GM19240 (cell line): ENCODE measurements around the gene FZD10.

Experiments used
- DNase-seq: peaks from one replicate; pipeline ENCODE4 v3.0.0; 2011; ENCODE audit warnings: low spot score; ENCODE audit not compliant: insufficient read length

The FZD10 gene

DNA sequence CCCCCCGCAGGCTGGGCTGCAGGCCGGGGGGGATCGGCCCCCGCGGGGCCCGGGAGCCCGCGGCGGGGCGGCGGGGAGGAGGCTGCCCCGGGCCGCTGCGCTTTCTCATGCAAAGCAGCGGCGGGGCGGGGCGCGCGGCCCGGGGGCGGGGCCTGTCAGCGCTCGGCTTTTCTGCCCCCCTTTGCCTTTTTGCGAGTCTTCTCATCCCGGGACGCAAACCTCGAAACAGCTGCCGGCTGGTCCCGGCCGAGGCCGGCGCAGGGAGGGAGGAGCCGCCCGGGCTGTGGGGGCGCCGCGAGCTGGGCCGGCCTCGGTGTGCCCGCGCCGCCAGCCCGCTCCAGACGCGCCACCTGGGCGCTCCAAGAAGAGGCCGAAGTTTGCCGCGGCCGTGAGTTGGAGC, at the start of gene FZD10:
Gene FZD10 (plus strand): TSS at position 198 of the 400 bp plus-strand sequence. CDS start 479 bp downstream, outside the sequence.
- DNase-seq, result no peak

- no peak for DNase-seq
These were observed 47.3 kb upstream of the FZD10 start for GRCh38 chr12:130114952-130115351.

DNA sequence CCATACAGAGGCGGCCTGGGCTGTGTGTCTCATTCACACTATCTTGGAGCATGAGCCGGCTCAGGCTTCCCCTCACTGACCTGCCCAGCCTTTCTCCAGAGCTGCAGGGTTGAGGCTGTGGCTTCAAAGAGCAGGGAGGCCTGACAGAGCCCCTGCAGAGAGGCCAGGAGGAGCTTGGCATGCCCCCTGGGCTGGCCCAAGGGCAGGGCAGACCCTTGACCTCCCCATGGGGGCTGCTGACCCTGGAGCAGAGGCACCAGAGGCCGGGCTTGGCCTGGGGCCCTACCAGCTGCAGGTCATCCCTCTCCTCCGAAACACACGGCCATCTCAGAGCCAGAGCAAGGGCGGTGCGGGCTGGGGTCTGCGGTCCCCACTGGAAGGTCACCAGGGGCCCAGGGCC, 46.6 kb upstream of the FZD10 start:
- no peak for DNase-seq

GRCh38 chr12:130116791-130117190, 45.5 kb upstream of the FZD10 start:
- no peak for DNase-seq

DNA sequence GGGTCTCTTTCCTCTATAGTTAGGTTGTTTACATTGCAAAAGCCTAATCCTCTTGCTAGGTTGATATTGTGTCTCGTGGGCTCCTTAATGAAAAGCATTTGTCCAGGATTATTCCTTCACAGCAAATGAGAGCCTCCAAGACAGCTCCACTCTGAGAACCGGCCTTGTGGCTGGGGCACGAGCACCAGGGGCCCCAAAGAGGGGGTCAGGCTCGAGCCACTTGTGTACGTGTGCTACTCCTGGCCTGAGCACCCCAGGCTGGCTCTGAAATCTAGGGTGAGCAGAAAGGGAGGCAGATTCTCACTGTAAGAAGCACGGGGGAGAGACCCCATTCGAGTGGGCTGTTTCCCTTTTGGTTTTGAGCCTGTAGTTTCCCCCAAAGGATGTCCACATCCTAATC, 45.0 kb upstream of the FZD10 start:
- DNase-seq, result no peak

DNA sequence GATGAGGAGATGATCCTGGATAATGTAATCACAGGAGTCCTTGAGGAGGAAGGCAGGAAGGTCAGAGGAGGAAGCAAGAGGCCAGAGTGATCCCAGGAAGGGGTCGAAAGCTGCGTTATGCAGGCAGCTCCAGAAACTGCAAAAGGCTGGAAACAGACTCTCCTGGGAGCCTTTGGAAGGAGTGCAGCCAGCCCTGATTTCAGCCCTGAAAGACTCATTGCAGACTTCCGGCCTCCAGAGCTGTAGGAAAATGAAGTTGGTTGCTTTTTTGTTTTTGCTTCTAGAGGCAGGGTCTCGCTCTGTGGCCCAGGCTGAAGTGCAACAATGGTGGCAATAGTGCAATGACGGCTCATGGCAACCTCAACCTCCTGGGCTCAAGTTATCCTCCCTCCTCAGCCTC, 44.6 kb upstream of the FZD10 start:
- DNase-seq, result no peak

- DNase-seq, result no peak
These were observed 44.1 kb upstream of the FZD10 start for GRCh38 chr12:130118181-130118580.

DNA sequence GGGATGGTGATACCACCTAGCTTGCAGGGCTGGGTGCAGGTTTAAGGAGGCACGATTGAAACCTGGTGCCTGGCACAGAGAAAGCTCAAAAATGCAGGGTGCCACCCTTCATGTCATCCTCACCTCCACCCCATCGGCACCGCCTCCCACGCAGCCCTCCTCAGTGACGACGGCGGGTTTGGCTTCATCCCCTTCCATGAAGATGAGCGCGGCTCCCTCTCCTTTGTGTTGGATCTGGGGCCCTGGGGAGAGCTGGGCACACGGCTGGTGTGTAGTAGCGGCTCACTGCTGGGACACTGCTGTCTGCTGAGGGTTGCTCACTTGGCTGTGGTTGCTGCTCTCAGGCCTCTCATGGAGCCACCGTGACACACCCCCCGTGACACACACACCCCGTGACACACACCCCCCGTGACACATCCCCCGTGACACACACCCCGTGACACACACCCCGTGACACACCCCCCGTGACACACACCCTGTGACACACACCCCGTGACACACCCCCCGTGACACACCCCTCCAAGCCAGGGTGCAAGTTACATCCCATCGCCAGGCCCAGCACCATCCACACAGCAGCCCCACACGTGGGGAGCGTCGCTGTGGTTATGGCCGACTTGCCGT, 42.9 kb upstream of the FZD10 start:
- DNase-seq, result no peak

DNA sequence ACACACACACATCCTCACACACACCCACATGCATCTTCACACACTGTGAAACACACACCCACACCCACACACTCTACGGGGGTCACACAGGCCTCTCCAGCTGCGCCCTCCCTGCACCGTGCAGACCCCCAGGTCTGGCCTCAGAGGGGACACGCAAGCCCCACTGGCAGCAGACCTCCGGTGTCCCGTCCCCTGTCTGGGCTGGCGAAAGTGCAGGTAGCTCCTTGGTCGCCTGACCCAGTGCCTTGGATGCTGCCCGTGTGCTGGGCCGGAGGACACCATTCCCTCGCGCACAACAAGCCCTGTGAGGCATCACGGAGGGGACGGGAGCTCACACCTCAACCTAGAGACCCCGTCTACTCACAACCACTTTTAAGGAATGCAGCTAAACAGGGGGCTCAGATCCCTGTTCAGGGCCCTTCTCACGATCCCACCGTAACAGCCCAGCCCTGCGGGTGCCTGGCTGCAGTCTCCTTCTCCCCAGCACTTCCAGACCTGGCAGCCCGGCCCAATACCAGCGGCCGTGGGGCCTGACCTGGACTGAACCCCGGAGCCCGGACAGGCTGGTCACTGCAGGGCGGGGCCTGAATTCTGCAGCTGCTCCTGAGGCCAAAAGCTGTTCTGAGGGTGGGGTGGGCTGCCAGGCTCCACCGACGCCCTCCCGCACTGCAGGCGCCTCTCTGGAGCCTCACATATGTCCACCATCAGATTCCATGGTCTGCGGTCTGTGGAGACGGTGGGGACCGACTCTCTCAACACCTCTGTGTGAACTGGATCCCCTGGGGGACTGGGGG, 42.1 kb upstream of the FZD10 start:
- DNase-seq, result no peak

DNA sequence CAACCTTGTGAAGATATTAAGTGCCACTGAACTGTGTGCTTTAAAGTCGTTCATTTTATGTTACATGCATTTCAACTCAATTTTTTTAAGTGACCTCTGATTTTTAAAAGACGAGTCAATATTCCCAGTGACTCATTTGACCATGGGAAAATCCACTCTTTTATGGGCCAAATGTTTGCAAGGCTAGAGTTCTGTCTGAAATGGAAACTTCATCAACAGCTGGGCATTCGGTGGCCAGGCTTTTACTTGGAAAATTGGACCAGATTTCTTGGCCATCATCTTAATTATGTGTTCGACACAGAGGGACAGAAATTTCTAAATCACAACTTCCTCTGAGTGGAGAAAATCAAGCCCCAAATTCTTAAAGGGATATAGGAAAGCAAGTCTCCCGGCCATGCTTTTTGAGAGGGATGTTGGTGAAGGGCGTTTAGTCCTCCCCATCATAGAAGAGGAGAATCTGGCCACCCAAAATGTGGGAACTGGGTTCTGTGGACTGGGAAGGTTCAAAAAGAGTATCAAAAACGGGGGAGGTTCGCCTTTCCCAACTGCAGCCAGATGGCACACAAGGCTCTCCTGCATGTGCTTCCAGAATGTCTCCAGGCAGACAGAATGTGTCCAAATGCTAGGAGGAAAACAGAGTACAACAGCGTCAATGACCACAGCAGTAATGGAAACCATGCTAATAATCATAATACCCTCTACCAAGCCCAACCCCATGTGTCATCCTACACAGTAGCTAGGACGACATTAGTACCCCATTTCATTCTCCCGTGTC, 40.9 kb upstream of the FZD10 start:
- DNase-seq, result no peak

DNA sequence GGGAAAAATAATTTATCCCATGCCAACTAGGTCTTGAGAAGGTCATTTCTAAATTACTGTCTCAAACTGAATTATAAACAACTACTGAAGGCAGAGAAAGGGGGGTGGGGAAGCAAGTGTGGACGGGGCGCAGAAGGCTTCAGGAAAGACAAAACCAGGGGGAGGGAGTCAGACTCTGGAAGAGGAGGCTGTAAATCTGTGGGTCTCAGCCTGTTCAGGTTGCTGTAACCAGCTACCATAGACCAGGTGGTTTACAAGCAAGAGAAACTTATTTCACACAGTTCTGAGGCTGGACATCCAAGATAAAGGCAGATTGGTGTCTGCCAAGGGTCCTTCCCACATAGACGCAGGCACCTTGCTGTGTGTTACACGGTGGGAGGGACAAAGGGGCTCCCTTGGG, 39.9 kb upstream of the FZD10 start:
- no peak for DNase-seq

- DNase-seq, result no peak
These were observed 38.2 kb upstream of the FZD10 start for GRCh38 chr12:130124106-130124505.

- DNase-seq, result no peak
These were observed 37.5 kb upstream of the FZD10 start for GRCh38 chr12:130124605-130125244.

- DNase-seq, result no peak
These were observed 36.2 kb upstream of the FZD10 start for GRCh38 chr12:130126023-130126432.

- no peak for DNase-seq
These were observed 34.7 kb upstream of the FZD10 start for GRCh38 chr12:130127532-130127911.

- no peak for DNase-seq
These were observed 34.1 kb upstream of the FZD10 start for GRCh38 chr12:130127912-130128789.

- no peak for DNase-seq
These were observed 33.2 kb upstream of the FZD10 start for GRCh38 chr12:130128790-130129735.

DNA sequence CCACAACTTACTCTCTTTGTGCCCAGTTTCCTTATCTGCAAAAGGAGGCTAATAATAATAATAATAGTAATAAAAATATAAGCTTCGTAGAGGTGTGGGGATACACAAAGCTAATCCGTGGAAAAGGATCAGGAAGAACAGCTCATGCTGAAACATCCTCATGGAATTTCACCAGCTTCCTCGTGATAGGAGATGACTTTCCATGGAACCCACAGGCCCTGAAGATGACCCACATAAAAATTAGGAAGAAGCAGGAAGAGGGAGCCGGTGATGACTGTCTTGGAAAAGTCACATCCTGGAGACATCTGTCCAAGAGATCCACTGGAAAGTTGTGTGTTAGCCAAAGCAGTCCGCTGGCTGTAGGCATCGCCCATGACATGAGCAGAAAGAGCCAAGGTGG, 31.9 kb upstream of the FZD10 start:
- DNase-seq, result no peak

- DNase-seq, result no peak
These were observed 31.2 kb upstream of the FZD10 start for GRCh38 chr12:130131025-130131424.

DNA sequence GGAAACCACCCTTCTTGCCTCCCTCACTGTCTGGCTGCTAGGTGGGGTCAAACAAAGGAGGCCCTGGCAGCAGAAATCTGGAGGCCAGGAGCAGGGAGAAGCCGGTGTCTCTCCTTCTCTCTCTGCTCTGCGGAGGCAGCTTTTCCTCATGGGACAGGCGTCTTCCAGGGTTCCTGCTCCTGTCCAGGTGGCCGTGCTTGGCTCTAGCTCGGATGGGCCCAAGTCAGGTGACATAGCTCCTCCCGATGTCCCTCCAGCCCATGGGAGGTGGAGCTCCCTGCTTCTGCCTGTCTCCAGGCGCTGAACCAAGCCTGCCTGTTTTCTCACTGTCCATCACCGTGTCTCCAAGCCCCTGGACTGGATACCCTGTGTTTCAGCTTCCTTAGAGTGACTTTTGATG, 30.5 kb upstream of the FZD10 start:
- no peak for DNase-seq
